ENCODE measurements around the gene OR4E2. TPM values are rescaled to one million over a fixed set of nuclear protein-coding genes. Genes with fewer than 3 reads are reported as not detected.
A peak's percentile ranks its signal among the peaks of the same experiment; 100 is the strongest.

Gene OR4E2
- total RNA-seq, 1 experiment from 2014 or later: not detected

DNA sequence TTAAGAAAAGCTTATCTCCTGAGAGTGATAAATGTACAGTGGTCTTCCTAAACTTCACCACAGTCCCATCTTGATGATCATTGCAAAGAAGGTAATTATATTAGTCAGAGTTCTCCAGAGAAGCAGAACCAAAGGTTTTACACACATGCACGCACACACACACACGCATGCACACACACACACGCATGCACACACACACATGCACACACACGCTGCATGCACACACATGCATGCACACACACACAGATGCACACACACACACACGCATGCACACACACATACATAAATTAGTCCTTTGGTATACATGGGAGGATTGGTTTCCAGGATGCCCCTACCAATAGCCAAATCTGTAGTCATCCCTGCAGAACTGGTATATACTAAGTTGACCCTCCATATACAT lies 580 bp downstream of the OR4E2 start:
- Mint-ChIP-seq H3K27ac (ENCODE audit: low read depth, unreplicated experiment) (no peak overlapping the region), H3K36me3 (ENCODE audit: insufficient read depth, unreplicated experiment) (no peaks in the 10 kb centered on the region), H3K9me3 (ENCODE audit: unreplicated experiment) (no peaks in the 10 kb centered on the region), H3K27me3 (ENCODE audit: insufficient read depth, unreplicated experiment) (peaks cover 46% of the 10 kb centered on the region), H3K4me3 (ENCODE audit: unreplicated experiment) (no peak overlapping the region), H3K4me1 (ENCODE audit: insufficient read depth, unreplicated experiment) (no peaks in the 10 kb centered on the region)
- CTCF ChIA-PET: interaction anchor here (0.6 kb wide), 2 partner anchors 11 to 429 kb away, joined by 3 read pairs; no protein-coding TSS in a partner anchor
- TF ChIP-seq, protein P1, sequence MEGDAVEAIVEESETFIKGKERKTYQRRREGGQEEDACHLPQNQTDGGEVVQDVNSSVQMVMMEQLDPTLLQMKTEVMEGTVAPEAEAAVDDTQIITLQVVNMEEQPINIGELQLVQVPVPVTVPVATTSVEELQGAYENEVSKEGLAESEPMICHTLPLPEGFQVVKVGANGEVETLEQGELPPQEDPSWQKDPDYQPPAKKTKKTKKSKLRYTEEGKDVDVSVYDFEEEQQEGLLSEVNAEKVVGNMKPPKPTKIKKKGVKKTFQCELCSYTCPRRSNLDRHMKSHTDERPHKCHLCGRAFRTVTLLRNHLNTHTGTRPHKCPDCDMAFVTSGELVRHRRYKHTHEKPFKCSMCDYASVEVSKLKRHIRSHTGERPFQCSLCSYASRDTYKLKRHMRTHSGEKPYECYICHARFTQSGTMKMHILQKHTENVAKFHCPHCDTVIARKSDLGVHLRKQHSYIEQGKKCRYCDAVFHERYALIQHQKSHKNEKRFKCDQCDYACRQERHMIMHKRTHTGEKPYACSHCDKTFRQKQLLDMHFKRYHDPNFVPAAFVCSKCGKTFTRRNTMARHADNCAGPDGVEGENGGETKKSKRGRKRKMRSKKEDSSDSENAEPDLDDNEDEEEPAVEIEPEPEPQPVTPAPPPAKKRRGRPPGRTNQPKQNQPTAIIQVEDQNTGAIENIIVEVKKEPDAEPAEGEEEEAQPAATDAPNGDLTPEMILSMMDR (IDR thresholded peaks at IDR 0.05; ENCODE audit: unreplicated experiment): no peak
- POLR2A ChIA-PET: interaction anchor here (1.2 kb wide), 1 partner anchor 11 kb away, joined by 4 read pairs; no protein-coding TSS in a partner anchor
- no peak for DNase-seq (ENCODE audit: unreplicated experiment)
- intact Hi-C loops (cut with micrococcal nuclease): no loop called here
- no TSS peak for BruUV-seq (replicated peaks)

DNA sequence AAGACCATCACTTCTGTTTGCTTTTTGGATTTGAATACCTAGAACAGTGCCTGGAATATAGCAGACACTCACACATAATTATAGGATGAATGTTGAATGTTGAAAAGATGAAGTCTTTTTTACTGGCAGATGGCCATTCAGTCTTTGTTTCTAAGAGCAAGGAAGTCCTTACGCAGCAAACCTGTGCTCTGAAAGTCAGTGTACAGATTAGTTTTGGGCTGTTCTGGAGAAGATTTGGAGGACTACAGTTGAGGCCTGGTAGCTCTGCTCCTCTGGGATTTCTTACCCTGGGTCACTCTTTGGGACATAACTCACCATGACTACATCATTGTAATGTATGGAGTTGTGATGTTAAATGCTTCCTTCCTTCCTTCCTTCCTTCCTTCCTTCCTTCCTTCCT lies 3.3 kb downstream of the OR4E2 start:
- Mint-ChIP-seq H3K9me3 (ENCODE audit: unreplicated experiment) (no peaks in the 10 kb centered on the region), H3K36me3 (ENCODE audit: insufficient read depth, unreplicated experiment) (no peaks in the 10 kb centered on the region), H3K4me1 (ENCODE audit: insufficient read depth, unreplicated experiment) (no peaks in the 10 kb centered on the region), H3K4me3 (ENCODE audit: unreplicated experiment) (no peak overlapping the region), H3K27ac (ENCODE audit: low read depth, unreplicated experiment) (no peak overlapping the region), H3K27me3 (ENCODE audit: insufficient read depth, unreplicated experiment) (peaks cover 30% of the 10 kb centered on the region)
- no peak for DNase-seq (ENCODE audit: unreplicated experiment)
- no TSS peak for BruUV-seq (replicated peaks)
- ChIA-PET POLR2A (no interaction called here), CTCF (no interaction called here)
- TF ChIP-seq, protein P1 (IDR thresholded peaks at IDR 0.05; ENCODE audit: unreplicated experiment): no peak
- intact Hi-C loops (cut with micrococcal nuclease): no loop called here

DNA sequence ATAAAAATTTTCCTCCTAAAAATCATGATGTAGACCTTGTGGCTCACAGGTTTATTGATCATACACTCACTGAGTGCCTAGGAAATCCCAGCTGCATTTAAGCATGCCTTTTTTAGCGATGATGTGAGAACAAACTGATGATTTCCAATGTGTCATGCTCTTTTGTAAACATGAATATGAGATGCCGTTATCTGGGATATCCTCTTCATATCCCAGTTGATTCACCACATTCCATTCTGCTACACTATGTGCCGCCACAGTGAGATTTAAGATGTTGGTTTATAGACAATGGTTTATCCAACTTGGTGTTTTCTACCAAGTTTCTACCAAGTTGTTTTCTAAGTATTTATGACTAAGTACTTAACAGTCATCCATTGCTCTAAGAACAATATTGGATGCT lies 14.7 kb downstream of the OR4E2 start:
- H3K27ac Mint-ChIP-seq (ENCODE audit: low read depth, unreplicated experiment): no peak overlapping the region
- no peaks in the 10 kb centered on the region for H3K4me1 Mint-ChIP-seq (ENCODE audit: insufficient read depth, unreplicated experiment)
- no peak overlapping the region for H3K4me3 Mint-ChIP-seq (ENCODE audit: unreplicated experiment)
- H3K36me3 Mint-ChIP-seq (ENCODE audit: insufficient read depth, unreplicated experiment): no peaks in the 10 kb centered on the region
- intact Hi-C loops (cut with micrococcal nuclease): no loop called here
- BruUV-seq (replicated peaks): no TSS peak
- TF ChIP-seq, protein P1 (IDR thresholded peaks at IDR 0.05; ENCODE audit: unreplicated experiment): no peak
- POLR2A ChIA-PET: no interaction called here
- DNase-seq (ENCODE audit: unreplicated experiment): peak; percentile 41
- CTCF ChIA-PET: interaction anchor here (0.6 kb wide), 1 partner anchor 1288 kb away, joined by 3 read pairs; no protein-coding TSS in a partner anchor
- H3K9me3 Mint-ChIP-seq (ENCODE audit: unreplicated experiment): peaks cover 7% of the 10 kb centered on the region
- peaks cover 31% of the 10 kb centered on the region for H3K27me3 Mint-ChIP-seq (ENCODE audit: insufficient read depth, unreplicated experiment)

DNA sequence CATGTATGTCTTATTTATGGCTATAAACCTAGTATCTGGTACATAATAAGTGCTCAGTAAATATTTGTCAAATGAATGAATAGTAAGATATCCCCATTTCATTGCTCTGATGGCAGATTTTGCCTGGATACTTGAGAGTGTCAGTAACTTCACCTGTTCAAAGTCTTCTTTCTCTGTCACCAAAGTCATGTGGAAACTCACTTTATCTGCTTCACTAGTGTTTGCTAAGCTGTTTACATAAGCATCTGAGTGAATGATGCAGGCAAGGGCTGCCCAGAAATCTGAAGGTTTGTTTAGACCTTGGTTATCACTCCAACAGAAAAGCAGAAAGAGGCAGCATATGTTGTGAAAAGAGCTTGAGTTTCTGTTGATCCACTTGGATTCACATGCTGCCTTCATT lies 15.6 kb downstream of the OR4E2 start:
- no peak overlapping the region for H3K4me3 Mint-ChIP-seq (ENCODE audit: unreplicated experiment)
- CTCF ChIA-PET: no interaction called here
- peaks cover 4% of the 10 kb centered on the region for H3K9me3 Mint-ChIP-seq (ENCODE audit: unreplicated experiment)
- H3K4me1 Mint-ChIP-seq (ENCODE audit: insufficient read depth, unreplicated experiment): no peaks in the 10 kb centered on the region
- POLR2A ChIA-PET: no interaction called here
- peaks cover 26% of the 10 kb centered on the region for H3K27me3 Mint-ChIP-seq (ENCODE audit: insufficient read depth, unreplicated experiment)
- BruUV-seq (replicated peaks): no TSS peak
- TF ChIP-seq, protein P1 (IDR thresholded peaks at IDR 0.05; ENCODE audit: unreplicated experiment): no peak
- no peak for DNase-seq (ENCODE audit: unreplicated experiment)
- intact Hi-C loops (cut with micrococcal nuclease): no loop called here
- no peak overlapping the region for H3K27ac Mint-ChIP-seq (ENCODE audit: low read depth, unreplicated experiment)
- no peaks in the 10 kb centered on the region for H3K36me3 Mint-ChIP-seq (ENCODE audit: insufficient read depth, unreplicated experiment)

Data from MCF 10A (cell line).